Epithelial cell of prostate (primary cell): ENCODE measurements around the gene COL1A1.

ENCODE experiments used
- DNase-seq: peaks from one replicate; pipeline ENCODE4 v3.0.0-alpha.2; 2011; ENCODE audit warnings: low read depth, low spot score
- H3K27ac ChIP-seq: fragments of 450-650 bp; 2 replicates; pipeline ENCODE4 v1.5.1; 2017; ENCODE audit warnings: mild to moderate bottlenecking

The COL1A1 gene

GRCh38 chr17:50163843-50164696 is 37.4 kb downstream of the COL1A1 start:
- no peak for DNase-seq
- no peak overlapping the region for H3K27ac ChIP-seq

GRCh38 chr17:50162466-50163254 is 38.8 kb downstream of the COL1A1 start:
- H3K27ac ChIP-seq = no peak overlapping the region
- no peak for DNase-seq

- no peak for DNase-seq
- H3K27ac ChIP-seq = no peak overlapping the region
Measured at GRCh38 chr17:50161911-50162288, 39.5 kb downstream of the COL1A1 start.

GRCh38 chr17:50161023-50161910 is 40.2 kb downstream of the COL1A1 start:
- DNase-seq = no peak
- no peak overlapping the region for H3K27ac ChIP-seq

- DNase-seq = no peak
- no peak overlapping the region for H3K27ac ChIP-seq
Measured at GRCh38 chr17:50157891-50158290, 43.5 kb downstream of the COL1A1 start.

GRCh38 chr17:50155115-50155819 is 46.2 kb downstream of the COL1A1 start:
- DNase-seq = no peak
- H3K27ac ChIP-seq = no peak overlapping the region

- no peak overlapping the region for H3K27ac ChIP-seq
- no peak for DNase-seq
Measured at GRCh38 chr17:50154604-50155003, 46.8 kb downstream of the COL1A1 start.

- no peak for DNase-seq
- H3K27ac ChIP-seq = no peak overlapping the region
Measured at GRCh38 chr17:50153650-50154575, 47.5 kb downstream of the COL1A1 start.

- peak overlapping the region; percentile 96 for H3K27ac ChIP-seq
- DNase-seq = no peak
Measured at GRCh38 chr17:50152736-50153135, 48.7 kb downstream of the COL1A1 start.

- peak overlapping the region; percentile 96 for H3K27ac ChIP-seq
Measured at GRCh38 chr17:50151937-50152547, 49.4 kb downstream of the COL1A1 start.

GRCh38 chr17:50151041-50151936 is 50.1 kb downstream of the COL1A1 start:
- peak overlapping the region; percentile 96 for H3K27ac ChIP-seq
- DNase-seq = no peak

More at GRCh38 chr17:50151937-50152547, 49.4 kb downstream of the COL1A1 start:
- peak; percentile 53 for DNase-seq

GRCh38 chr17:50150354-50151040 is 50.9 kb downstream of the COL1A1 start, which contains the start of gene PPP1R9B:
Gene PPP1R9B (minus strand): TSS chr17:50150677. CDS start chr17:50150513, 164 bp downstream.
- DNase-seq = no peak
- H3K27ac ChIP-seq = peak within 1 kb of the TSS; percentile 96

GRCh38 chr17:50149417-50150353 is 51.7 kb downstream of the COL1A1 start:
- DNase-seq = no peak
- H3K27ac ChIP-seq = peak overlapping the region; percentile 96

GRCh38 chr17:50149091-50149416 is 52.4 kb downstream of the COL1A1 start:
- no peak for DNase-seq
- H3K27ac ChIP-seq = peak overlapping the region; percentile 96

GRCh38 chr17:50148226-50149090 is 53.0 kb downstream of the COL1A1 start:
- H3K27ac ChIP-seq = peak overlapping the region; percentile 96
- peak; percentile 68 for DNase-seq
